GM15510 (cell line): ENCODE measurements around the gene SDK1.

Experiments
- POLR2A ChIP-seq: IDR thresholded peaks from 3 replicates; pipeline ENCODE4 v1.6.1; 2011; ENCODE audit warnings: borderline replicate concordance; ENCODE audit not compliant: insufficient read length; ENCODE audit errors: extremely low read depth

Gene SDK1

GRCh38 chr7:4010061-4010605 is 709.1 kb downstream of the SDK1 start:
- TF ChIP-seq POLR2A, result no peak

- no peak for TF ChIP-seq POLR2A
Observed at GRCh38 chr7:4010923-4011656, 710.0 kb downstream of the SDK1 start.

- no peak for TF ChIP-seq POLR2A
Observed at GRCh38 chr7:4013793-4014192, 712.7 kb downstream of the SDK1 start.

GRCh38 chr7:4014346-4015050 is 713.4 kb downstream of the SDK1 start:
- TF ChIP-seq POLR2A, result no peak

GRCh38 chr7:4015371-4015770 is 714.3 kb downstream of the SDK1 start:
- TF ChIP-seq POLR2A, result no peak

- no peak for TF ChIP-seq POLR2A
Observed at GRCh38 chr7:4015996-4016395, 714.9 kb downstream of the SDK1 start.

GRCh38 chr7:4017081-4017480 is 716.0 kb downstream of the SDK1 start:
- TF ChIP-seq POLR2A, result no peak

GRCh38 chr7:4017785-4018184 is 716.7 kb downstream of the SDK1 start:
- TF ChIP-seq POLR2A, result no peak

- no peak for TF ChIP-seq POLR2A
Observed at GRCh38 chr7:4018601-4019316, 717.7 kb downstream of the SDK1 start.

GRCh38 chr7:4020086-4020485 is 719.0 kb downstream of the SDK1 start:
- TF ChIP-seq POLR2A, result no peak

- TF ChIP-seq POLR2A, result no peak
Observed at GRCh38 chr7:4021413-4021812, 720.4 kb downstream of the SDK1 start.

- TF ChIP-seq POLR2A, result no peak
Observed at GRCh38 chr7:4022265-4022664, 721.2 kb downstream of the SDK1 start.

GRCh38 chr7:4023502-4023901 is 722.5 kb downstream of the SDK1 start:
- no peak for TF ChIP-seq POLR2A

- TF ChIP-seq POLR2A, result no peak
Observed at GRCh38 chr7:4024133-4024532, 723.1 kb downstream of the SDK1 start.

GRCh38 chr7:4024806-4025205 is 723.8 kb downstream of the SDK1 start:
- no peak for TF ChIP-seq POLR2A
